GM18511 (cell line): ENCODE measurements around the gene VPS13C.

Experiments
- ATAC-seq: cut with Tn5 transposase; IDR thresholded peaks from one replicate; pipeline ENCODE4 v1.9.1; 2021; ENCODE audit warnings: mild to moderate bottlenecking, moderate library complexity; ENCODE audit not compliant: unreplicated experiment

VPS13C gene

DNA sequence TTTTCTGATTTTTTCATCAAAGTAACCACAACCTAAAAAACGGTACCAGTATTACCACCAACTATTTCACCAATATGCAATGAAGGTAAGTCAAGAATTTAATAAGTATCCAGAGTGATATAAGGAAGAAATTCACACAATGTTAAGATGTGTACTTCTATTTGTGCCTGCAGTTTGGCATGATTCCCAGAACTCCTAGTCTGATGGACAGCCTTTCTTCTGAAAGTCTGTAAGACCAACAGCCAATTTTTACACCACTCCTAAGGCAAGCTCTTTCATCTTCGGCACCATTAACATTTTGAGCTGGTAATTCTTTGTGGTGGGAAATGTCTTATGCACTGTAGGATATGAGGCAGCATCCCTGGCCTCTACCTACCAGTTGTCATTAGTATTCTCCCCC, 108.3 kb downstream of the VPS13C start:
- ATAC-seq: no peak

DNA sequence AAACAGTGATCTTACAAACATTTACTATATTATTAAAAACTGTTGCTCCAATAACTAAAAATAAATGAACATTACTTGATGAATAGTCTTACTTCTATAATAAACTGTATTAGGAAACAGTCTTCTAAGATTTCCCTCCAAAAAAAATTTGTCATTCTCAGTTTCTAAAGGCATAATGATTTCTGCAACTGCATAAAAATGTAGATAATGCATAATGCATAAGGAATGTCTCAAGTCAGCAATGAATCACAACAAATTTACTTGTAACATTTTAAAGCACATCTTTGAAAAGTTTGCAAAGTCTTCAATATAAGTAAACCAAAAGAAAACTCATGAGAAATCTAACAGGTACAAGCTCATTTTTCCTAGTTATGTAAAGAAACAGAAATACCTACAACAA, 113.5 kb downstream of the VPS13C start:
- no peak for ATAC-seq

DNA sequence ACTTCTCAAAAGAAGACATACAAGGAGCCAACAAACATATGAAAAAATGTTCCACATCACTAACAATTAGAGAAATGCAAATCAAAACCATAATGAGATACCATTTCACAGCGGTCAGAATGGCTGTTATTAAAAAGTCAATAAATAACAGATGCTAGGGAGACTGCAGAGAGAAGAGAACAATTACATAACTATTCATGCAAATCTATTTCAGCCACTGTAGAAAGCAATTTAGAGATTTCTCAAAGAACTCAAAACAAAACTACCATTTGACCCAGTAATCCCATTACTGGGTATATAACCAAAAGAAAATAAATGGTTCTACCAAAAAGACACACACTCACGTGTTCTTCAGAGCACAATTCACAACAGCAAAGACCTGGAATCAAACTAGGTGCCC, 116.3 kb downstream of the VPS13C start:
- ATAC-seq: no peak

DNA sequence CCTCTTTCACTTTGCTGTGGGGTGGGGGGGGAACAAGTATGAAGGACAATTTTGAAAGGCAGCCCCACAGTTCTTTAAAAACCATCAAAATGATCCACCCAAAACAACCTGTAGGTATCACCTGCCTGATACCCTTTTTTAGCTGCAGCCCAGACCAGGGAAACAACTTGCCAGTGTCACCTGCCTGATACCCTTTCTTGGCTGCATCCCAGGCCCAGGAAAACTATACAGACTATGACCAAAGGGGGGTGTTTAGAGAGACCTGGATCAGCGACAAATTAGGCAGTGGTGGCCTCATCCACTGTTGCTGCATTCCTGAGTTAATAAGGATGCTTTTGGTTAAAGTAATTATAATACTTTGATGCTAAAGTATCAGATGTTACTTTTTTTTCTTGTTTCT, 122.0 kb downstream of the VPS13C start:
- ATAC-seq: no peak

DNA sequence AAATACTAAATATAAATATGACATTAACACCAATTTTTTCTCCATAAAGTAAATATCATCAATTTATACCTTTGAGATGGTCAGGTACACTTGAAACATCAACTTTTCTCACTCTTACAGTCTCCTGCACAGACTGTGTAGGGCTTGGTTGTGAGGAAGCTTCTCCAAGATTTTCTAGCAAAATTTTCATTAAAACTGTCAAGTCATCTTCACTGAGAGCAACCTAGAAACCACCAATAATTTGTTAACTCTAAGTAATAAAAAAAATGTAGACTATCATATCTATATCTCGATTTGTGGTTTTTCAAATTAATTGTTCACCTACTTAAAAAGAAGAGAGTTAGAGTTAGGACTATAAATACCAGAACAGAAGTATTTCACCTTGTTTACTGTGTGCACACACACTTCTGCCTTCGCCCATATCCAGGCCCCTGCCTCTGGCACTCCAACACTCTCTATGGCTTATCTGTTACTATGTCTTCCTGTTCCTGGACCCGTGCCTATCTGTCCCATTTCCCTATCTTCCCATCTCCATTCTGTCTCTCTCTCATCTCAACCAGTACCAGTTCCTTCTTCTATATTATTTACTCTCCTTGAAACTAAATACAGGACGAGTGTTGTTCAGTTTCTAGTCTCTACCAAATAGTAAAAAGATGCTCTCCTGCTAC, 123.6 kb downstream of the VPS13C start:
- no peak for ATAC-seq

DNA sequence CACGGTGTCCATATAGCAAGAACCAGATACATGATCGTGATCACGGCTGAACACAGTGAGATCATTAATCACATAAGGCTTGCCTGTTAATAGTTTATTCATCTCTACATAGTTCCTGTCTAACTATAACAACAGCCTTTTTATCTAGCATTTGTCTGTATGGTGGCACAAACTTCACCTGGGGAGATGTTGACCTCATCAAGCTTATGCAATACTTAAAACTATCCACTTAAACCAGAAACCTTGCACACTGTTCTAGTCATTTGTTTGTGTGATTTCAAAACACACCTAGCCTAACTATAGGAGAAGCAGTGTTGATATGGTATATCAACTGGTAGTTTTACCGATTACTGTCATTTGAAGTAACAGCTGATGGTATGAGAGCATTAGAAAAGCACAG, 124.8 kb downstream of the VPS13C start:
- ATAC-seq: no peak

DNA sequence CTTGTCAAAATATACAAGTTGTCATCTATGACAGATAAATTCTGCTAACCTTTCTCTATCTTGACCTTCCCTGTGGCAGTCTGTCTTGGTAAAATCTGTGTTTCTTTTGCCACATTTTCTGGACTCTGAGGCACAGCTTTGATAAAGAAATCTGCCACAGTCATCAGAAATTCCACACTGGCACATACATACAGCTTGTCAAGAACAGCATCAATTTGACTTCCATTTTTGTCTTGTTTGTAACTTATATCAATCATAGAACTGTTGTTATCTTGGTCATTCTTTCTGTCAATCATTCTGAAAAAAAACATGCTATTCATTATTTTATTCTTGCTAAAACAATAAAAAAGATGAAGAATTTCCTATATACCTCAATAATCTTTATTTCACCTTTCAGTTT, 130.8 kb downstream of the VPS13C start:
- ATAC-seq: no peak

DNA sequence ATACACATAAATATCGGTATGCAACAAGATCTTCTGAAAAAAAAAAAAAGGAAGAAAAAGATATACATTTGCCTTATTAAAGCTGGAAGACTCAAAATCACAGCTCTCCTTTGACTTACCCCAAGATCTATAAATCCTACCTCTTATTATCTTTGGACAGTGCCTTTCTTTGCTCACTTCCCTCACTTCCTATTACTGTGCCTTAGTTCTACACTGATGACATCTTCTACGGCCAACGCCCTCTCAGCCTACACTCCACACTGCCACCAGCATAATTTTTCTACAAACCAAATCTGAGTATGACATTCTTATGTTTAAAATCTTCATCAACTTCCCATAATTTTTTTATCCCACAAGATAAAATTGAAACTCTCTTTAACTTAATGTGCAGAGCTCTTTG, 137.1 kb downstream of the VPS13C start:
- no peak for ATAC-seq

DNA sequence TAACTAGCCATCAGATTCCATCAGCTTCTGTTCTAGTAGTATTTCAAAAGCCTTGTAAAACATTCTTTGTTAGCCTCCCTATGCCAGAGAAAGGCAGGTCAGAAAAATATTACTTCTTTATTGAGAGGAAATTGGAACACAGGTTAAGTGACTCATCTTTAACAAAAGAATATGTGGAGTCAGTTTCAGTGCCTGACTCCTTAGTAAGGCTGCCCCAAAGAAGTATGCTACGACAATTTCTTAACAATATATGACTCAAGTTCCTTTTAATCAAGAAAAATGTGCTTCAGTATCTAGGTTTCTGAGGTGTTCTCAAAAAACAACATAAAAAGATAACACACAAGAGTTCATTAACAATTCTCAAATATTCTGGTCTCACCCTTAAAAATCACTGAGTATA, 139.2 kb downstream of the VPS13C start:
- ATAC-seq: no peak

DNA sequence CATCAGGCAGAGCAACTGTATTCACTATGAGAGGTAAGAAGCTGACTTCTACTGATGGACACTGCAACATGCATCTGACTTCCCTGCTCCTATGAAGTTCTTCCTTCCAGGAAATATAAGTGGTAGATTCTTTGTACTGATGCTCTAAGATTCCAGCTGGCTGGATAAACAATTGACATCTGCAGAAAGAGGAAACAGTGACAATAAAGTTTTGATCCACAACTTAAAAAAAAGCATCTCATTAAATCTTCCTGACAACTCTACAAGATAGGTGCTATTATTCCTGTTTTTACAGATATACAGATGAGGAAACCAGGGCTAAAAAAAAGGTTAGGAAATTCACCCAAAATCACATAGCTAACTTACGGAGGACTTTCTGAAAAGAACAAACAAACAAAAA, 142.8 kb downstream of the VPS13C start:
- ATAC-seq: no peak

DNA sequence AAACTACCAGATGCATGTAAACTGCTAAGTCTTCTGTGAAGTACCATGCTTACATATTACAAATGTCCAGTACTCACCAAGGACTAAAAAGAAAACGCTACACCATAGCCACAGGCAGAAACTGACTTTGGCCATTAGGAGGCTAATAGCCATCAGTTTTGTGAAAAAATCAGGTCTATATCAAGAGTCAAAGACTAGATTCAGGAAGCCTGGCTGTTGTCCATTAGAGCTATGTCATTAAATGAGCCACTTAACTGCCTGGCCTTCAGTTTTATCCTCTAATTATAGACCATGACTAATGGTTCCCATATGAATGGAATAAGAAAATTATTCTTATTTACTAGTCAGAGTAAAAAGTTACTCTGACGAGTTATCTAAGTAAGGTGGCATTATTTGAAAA, 144.1 kb downstream of the VPS13C start:
- no peak for ATAC-seq

DNA sequence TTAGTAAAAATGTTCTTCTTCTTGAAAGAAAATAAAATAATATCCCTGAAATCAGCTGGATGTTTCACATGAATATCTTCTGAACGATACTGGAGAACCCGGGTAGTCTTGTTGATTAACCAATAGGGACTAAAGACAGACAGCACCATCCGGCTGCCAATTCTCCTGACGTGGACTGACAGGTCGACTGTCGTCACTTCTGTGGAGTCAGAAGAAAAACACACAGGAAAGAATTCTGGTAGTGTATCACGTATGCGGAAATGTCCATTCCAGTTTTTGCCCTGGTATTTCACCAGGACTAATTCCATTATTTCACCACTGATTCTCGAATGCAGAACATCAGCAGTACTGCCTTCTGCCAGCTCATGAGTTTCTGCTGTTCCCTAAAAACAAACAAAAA, 144.6 kb downstream of the VPS13C start:
- no peak for ATAC-seq

DNA sequence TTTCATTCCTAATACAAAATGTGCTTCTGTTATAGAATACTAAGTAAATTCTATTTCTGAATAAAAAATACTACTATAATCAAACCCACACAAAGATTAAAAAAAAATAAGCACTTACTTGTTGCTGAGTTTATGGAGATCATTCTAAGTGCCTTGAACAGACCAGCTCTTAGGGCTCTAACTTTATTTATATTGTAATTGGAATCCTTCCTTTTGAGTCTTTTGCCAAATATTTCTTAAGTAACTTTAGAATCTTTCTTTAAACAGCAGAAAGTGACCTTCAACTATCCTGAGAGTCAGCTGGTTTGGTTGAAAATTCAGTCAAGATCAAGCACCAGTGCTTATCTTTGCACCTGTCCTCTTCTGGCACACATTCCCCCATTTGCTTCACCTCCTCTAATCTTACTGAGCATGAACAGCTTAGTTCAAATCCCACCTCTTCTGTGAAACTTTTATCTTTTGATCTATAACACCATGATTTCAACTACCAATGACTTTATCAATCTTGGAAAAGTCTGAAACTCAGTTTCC, 149.3 kb downstream of the VPS13C start:
- ATAC-seq: no peak

DNA sequence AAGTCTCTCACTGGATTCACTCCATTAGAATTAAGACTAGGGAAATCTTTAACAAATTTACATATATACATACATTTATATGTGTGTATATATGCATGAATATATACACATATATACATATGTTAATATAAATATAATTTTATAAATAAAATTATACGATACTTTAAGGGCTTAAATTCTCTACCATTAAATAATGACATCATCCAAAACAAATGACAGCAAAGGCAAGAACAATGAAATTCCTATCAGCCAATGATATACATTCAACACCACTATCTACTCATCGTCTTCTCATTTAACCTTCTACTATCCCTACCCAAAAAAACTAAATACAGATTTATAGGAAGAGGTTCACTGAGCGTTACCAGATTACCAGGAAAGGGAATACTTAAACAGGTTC, 152.0 kb downstream of the VPS13C start:
- ATAC-seq: no peak

DNA sequence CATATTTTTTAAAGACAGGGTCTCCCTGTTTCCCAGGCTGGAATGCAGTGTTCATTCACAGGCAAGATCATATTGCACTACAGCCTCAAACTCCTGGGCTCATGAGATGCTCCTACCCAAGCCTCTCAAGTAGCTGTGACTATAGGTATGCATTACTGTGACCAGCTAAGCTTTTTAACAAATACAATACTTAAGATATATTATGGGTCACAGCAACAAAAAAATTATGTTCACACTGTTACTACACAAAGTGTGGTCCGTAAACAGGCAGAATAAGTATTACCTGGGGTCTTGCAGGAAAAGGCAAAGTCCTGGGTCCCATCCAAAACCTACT, 152.5 kb downstream of the VPS13C start:
- ATAC-seq: no peak

DNA sequence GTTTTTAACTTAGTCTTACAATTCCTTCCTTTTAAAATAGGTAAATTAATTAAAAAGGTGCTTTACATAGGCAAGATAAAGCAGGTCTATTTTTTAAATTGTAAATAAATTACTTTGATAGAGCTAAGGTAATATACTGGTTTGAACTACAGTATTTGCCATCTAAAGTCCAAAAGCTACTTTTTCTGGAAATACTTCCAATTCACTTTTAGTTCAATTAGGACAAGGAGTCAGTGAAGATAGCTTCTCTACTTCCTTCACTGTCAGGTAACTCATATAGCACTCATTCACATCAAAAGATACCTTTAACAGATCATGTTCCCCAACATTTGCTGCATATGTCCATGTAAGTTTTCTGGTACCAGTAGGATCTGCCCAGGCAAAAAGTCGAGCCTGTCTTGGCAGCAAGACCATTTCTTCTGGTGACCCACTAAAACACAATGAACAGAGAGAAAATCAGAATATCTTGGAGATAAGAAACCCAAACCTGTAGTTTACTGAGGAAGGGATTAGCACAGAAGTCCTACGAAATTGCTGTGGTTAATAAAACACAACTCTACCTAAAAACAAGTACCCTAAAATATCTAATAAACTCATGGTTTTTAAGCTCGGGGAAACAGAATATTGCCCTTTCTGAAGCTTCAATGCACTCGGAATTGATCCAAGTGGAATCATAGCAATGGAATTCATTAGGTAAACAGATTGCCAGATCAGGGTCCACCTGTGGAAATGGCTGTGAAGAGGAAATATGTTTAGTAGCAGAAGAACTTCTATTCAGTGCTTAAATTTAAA, 153.1 kb downstream of the VPS13C start:
- ATAC-seq: no peak

DNA sequence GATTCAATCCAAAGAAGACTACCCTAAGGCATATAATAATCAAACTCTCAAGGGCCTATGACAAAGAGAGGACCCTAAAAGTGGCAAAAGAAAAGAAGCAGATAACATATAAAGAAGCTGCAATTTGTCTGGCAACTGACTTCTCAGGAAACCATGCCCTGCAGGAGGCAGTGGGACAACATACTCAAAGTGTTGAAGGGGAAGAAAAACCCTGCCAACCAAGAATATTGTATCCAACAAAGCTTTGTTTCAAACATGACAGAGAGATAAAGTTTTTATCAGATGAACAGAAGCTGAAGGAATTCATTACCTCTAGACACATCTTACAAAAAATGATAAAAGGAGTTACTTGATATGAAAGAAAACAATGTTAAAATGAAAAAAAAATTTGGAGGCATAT, 167.1 kb downstream of the VPS13C start:
- ATAC-seq: no peak

DNA sequence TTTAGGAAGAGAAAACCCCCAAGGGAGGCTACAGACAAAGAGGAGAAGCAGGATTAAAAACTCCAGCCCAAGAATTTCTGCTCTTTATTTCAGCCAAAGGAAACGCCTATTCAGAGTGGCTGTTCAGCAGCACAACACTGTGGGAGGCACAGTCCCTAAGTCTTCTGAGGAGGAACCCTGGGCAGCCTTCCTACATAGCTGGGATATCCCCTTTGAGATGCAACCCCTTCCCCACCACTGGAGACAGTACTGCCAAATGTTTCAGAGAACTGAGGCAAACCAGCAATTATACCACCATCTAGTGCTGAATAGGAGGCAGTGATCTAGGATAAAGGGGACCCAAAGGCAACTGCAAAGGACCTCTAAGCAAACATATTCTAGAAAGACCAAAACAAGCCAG, 168.1 kb downstream of the VPS13C start:
- no peak for ATAC-seq

DNA sequence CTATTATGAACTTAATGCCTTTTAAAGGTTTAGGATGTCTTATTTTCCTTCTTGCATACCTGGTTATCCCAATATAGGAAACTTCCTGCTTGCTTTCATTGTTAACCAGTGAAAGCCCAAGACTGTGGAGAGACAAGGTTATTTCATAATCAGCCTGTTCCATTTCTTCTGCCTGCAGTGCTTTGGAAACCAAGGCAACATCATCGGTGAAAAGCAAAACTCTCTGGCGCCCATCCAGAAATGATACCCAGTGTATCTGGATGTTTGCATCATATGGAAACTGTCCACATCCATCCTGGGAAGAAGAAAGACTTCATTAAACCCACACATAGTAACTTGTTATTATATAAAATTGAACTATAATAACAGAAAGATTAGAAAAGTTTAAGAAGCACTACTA, 170.1 kb downstream of the VPS13C start:
- no peak for ATAC-seq

DNA sequence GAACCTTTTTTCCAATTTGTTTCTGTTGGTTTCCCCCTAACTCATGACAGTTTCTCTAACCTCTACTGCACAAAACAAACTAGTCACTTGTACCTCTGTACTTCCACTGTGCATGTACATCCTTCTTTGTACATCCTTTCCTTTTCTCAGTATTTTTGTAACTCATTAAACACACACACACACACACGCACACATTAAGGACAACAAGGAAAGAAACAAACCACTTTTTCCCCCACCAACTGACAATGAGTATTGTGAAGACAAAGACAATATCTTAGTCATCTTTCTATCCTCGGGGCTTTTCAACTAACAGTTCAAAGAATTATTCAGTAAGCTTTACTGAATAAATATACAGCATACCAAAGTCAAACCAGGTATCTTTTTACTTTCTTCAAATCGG, 170.5 kb downstream of the VPS13C start:
- ATAC-seq: no peak

DNA sequence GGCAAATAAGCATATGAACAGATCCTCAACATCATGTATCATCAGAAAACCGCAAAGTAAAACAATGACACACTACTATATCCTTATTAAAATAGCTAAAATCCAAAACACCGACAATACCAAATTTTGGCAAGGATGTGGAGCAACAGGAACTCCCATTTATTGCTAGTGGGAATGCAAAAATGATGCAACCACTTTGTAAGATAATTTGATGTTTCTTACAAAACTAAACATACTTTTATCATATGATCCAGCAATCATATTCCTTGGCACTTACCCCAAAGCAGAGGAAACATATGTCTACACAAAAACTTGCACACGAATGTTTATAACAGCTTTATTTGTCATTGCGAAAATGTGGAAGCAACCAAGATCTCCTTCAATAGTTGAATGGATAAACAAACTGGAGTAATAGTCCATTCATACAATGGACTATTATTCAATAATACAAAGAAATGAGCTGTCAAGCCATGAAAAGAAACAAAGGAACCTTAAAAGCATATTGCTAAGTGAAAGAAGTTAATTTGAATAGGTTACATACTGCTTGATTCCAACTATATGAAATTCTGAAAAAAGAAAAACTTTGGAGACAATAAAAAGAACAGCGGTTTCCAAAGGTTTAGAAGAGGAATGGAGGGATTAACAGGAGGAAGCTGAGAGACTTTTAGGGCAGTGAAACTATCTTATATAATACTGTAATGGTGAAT, 172.0 kb downstream of the VPS13C start:
- no peak for ATAC-seq

DNA sequence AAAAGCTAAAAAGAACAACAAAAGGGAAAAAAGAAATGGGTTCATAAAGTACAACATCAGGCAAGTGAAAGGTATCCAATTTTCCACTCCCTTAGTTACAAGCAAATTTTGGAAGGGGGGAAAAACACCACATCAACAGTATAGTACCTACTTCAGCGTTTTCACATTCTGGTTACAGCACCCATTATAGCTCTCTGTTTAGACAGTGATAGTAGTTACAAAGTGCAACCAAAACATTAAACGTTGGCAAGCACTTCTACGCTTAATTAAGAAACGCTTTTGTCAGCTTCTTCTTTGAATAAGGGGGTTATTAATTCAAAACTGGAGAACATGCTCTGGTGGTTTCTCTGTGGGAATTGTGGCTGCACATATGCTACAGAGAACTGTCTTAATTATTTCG, 180.2 kb downstream of the VPS13C start:
- no peak for ATAC-seq
